CD14-positive monocyte (primary cell): ENCODE measurements around the gene LDLRAD4. TPM values are rescaled to one million over a fixed set of nuclear protein-coding genes. Genes with fewer than 3 reads are reported as not detected.
A peak's percentile ranks its signal among the peaks of the same experiment; 100 is the strongest.

Experiments
- DNase-seq, 3 donors: peaks; one replicate each; pipeline ENCODE4 v3.0.0-alpha.2; 2011 to 2022
- H2AFZ ChIP-seq: 2 replicates; pipeline ENCODE4 v1.6.0; 2012; ENCODE audit warnings: mild to moderate bottlenecking, low read depth, low read length, inconsistent platforms; ENCODE audit not compliant: insufficient read depth, poor library complexity, severe bottlenecking
- H3K27ac ChIP-seq, 2 donors: 1 replicate in 1 of 2; 2 replicates in 1 of 2; pipeline ENCODE4 v1.5.1; 2012 to 2013; ENCODE audit warnings: low read length in 2 of 2, control low read depth in 1 of 2, inconsistent platforms in 1 of 2, low read depth in 1 of 2, mild to moderate bottlenecking in 1 of 2
- H3K27me3 ChIP-seq, 2 donors: one replicate each; pipeline versions ENCODE4 v1.6.0 to v1.6.1; 2011 to 2013; ENCODE audit warnings: low read length in 2 of 2; ENCODE audit not compliant: control insufficient read depth in 2 of 2, insufficient read depth in 2 of 2
- H3K36me3 ChIP-seq, 2 donors: replicated peaks in 1 of 2; 1 replicate in 1 of 2; 2 replicates in 1 of 2; pipeline versions ENCODE4 v1.5.1 to v1.6.1; 2012 to 2013; ENCODE audit warnings: low read length in 2 of 2, control low read depth in 1 of 2, inconsistent platforms in 1 of 2, mild to moderate bottlenecking in 1 of 2; ENCODE audit not compliant: insufficient read depth in 2 of 2, control insufficient read depth in 1 of 2
- H3K4me1 ChIP-seq, 2 donors: 1 replicate in 1 of 2; 2 replicates in 1 of 2; pipeline versions ENCODE4 v1.5.1 to v1.6.1; 2012 to 2013; ENCODE audit warnings: low read length in 2 of 2, control low read depth in 1 of 2, inconsistent platforms in 1 of 2, mild to moderate bottlenecking in 1 of 2, moderate library complexity in 1 of 2; ENCODE audit not compliant: insufficient read depth in 2 of 2, control insufficient read depth in 1 of 2
- H3K4me2 ChIP-seq: replicated peaks from 2 replicates; pipeline ENCODE3; 2012; ENCODE audit warnings: low read length, moderate library complexity, mild to moderate bottlenecking; ENCODE audit not compliant: poor library complexity, severe bottlenecking; ENCODE audit errors: extremely low read depth
- H3K4me3 ChIP-seq, 3 experiments: fragments of 200-600 bp in 1 of 3; sonication (generic) in 1 of 3; replicated peaks in 1 of 3; 1 replicate in 2 of 3; 2 replicates in 1 of 3; pipeline ENCODE4 v1.5.1; 2011 to 2013; ENCODE audit warnings: low read length in 3 of 3, mild to moderate bottlenecking in 3 of 3, control low read depth in 2 of 3, low read depth in 2 of 3, inconsistent platforms in 1 of 3, moderate library complexity in 1 of 3
- H3K79me2 ChIP-seq: 2 replicates; pipeline ENCODE4 v1.6.0; 2012; ENCODE audit warnings: mild to moderate bottlenecking, control low read depth, inconsistent platforms, low read length, moderate library complexity; ENCODE audit not compliant: insufficient read depth
- H3K9ac ChIP-seq: 2 replicates; pipeline ENCODE4 v1.6.0; 2017; ENCODE audit warnings: low read length, mild to moderate bottlenecking; ENCODE audit not compliant: insufficient read depth, poor library complexity, severe bottlenecking
- H3K9me3 ChIP-seq, 2 donors: replicated peaks in 1 of 2; 1 replicate in 1 of 2; 2 replicates in 1 of 2; pipeline versions ENCODE4 v1.5.1 to v1.6.1; 2012 to 2013; ENCODE audit warnings: low read length in 2 of 2, control low read depth in 1 of 2; ENCODE audit not compliant: control insufficient read depth in 1 of 2, insufficient read depth in 1 of 2
- H4K20me1 ChIP-seq: 2 replicates; pipeline ENCODE4 v1.6.0; 2012; ENCODE audit warnings: mild to moderate bottlenecking, low read length, control low read depth, moderate library complexity; ENCODE audit not compliant: insufficient read depth
- H3K27ac Mint-ChIP-seq, 7 donors: one replicate each; pipeline ENCODE4 v1.8.0; 2020; ENCODE audit warnings: mild to moderate bottlenecking in 7 of 7, mixed read lengths in 7 of 7, moderate library complexity in 6 of 7, inconsistent platforms in 2 of 7
- H3K27me3 Mint-ChIP-seq, 3 donors: one replicate each; pipeline ENCODE4 v1.8.0; 2021 to 2022; ENCODE audit warnings: low read depth in 3 of 3, mild to moderate bottlenecking in 3 of 3, mixed read lengths in 3 of 3, moderate library complexity in 3 of 3, inconsistent platforms in 1 of 3
- H3K36me3 Mint-ChIP-seq, 2 donors: one replicate each; pipeline ENCODE4 v1.8.0; 2020; ENCODE audit warnings: mixed read lengths in 2 of 2, inconsistent platforms in 1 of 2, mild to moderate bottlenecking in 1 of 2
- H3K4me1 Mint-ChIP-seq: one replicate; pipeline ENCODE4 v1.8.0; 2020; ENCODE audit warnings: mild to moderate bottlenecking, mixed read lengths
- H3K4me3 Mint-ChIP-seq, 2 donors: one replicate each; pipeline ENCODE4 v1.8.0; 2020; ENCODE audit warnings: mild to moderate bottlenecking in 2 of 2, mixed read lengths in 2 of 2, moderate library complexity in 1 of 2
- H3K9me3 Mint-ChIP-seq, 7 donors: one replicate each; pipeline ENCODE4 v1.8.0; 2020 to 2022; ENCODE audit warnings: mixed read lengths in 7 of 7, mild to moderate bottlenecking in 6 of 7, moderate library complexity in 6 of 7, inconsistent platforms in 2 of 7
- WGBS: methylation state at CpG from one replicate; pipeline ENCODE4 v1.1.5; 2013; ENCODE audit warnings: missing lambda C conversion rate; ENCODE audit not compliant: insufficient coverage; 5-methylcytosine and 5-hydroxymethylcytosine counted together
- intact Hi-C, 2 donors: fragments of 100-400 bp; cut with micrococcal nuclease; formaldehyde crosslinking; loops; one replicate each; pipeline versions ENCODE4 v1.15.0 to v1.15.1; 2023
- polyA plus RNA-seq, 3 donors: library from polyadenylated mRNA; depleted of rRNA in 1 of 3; unstranded in 2 of 3; stranded (reverse) in 1 of 3; fragments of 300-500 nt in 2 of 3; fragments of >200 nt in 1 of 3; fragmentation: Illumina TruSeq in 2 of 3; gene quantifications; 1 replicate in 2 of 3; 2 replicates in 1 of 3; pipeline ENCODE4 v1.2.3, GENCODE V29; 2012 to 2021
- TF ChIP-seq, protein P1 (sequence below): fragments of 200-600 bp; IDR thresholded peaks from one replicate; pipeline ENCODE4 v1.8.0; 2022; ENCODE audit warnings: antibody characterized with exemption, mild to moderate bottlenecking

LDLRAD4 gene
- polyA plus RNA-seq, 3 donors: 13.5 to 15.4 (median 13.8) TPM

DNA sequence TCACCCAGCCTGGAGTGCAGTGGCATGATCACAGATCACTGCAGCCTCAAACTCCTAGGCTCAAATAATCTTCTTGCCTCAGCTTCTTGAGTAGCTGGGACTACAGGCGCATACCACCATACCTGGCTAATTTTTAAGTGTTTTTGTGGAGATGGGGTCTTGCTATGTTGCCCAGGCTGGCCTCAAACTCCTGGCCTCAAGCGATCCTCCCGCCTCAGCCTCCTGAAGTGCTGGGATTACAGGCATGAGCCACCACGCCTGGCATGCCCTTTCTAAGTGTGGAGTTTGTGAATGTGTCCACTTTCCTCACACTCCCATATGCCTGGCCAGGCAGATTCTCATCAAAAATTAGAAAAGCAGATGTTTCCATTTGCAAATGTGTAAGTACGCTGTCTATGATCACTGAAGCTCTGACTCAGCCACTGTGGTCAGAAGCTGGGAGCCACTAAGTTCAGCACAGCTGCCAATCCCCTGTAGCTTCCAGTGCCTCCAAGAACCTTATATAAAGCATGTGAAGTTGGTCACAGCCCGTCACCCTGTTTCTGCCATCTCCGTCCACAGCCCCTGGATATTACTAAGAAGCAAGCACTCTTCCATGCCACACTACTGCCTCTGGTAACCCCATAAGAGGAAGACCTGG is 352.4 kb downstream of the LDLRAD4 start:
- peaks cover 11% of the 10 kb centered on the region for H3K79me2 ChIP-seq
- H3K27ac ChIP-seq: peak overlapping the region in 1 of 2 donors; percentile 53
- peak overlapping the region; percentile 7 to 89 (median 77) for H3K27ac Mint-ChIP-seq
- H3K4me2 ChIP-seq: no peak overlapping the region
- intact Hi-C loops: loop anchor here in 1 of 2 donors (10.0 kb wide), 1 partner anchor 356 kb away; the partner anchor contains the start of gene LDLRAD4
- H3K27me3 Mint-ChIP-seq: peaks cover 0 to 1% (median 0%) of the 10 kb centered on the region in 3 donors
- H3K4me3 Mint-ChIP-seq: no peak overlapping the region
- no peaks in the 10 kb centered on the region for H3K9me3 Mint-ChIP-seq
- peak in 2 of 3 donors; percentile 60 to 65 for DNase-seq
- TF ChIP-seq, protein P1, sequence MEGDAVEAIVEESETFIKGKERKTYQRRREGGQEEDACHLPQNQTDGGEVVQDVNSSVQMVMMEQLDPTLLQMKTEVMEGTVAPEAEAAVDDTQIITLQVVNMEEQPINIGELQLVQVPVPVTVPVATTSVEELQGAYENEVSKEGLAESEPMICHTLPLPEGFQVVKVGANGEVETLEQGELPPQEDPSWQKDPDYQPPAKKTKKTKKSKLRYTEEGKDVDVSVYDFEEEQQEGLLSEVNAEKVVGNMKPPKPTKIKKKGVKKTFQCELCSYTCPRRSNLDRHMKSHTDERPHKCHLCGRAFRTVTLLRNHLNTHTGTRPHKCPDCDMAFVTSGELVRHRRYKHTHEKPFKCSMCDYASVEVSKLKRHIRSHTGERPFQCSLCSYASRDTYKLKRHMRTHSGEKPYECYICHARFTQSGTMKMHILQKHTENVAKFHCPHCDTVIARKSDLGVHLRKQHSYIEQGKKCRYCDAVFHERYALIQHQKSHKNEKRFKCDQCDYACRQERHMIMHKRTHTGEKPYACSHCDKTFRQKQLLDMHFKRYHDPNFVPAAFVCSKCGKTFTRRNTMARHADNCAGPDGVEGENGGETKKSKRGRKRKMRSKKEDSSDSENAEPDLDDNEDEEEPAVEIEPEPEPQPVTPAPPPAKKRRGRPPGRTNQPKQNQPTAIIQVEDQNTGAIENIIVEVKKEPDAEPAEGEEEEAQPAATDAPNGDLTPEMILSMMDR: no peak
- no peaks in the 10 kb centered on the region for H3K36me3 ChIP-seq
- H3K4me1 ChIP-seq: peaks cover 36 to 43% of the 10 kb centered on the region in 2 donors
- no peaks in the 10 kb centered on the region for H3K27me3 ChIP-seq
- WGBS: 76% methylated on average over 3 of the region's 7 CpGs
- no peaks in the 10 kb centered on the region for H4K20me1 ChIP-seq
- H3K4me3 ChIP-seq: no peak overlapping the region
- no peak overlapping the region for H3K9ac ChIP-seq
- peaks cover 15 to 17% of the 10 kb centered on the region in 2 donors for H3K36me3 Mint-ChIP-seq
- peaks cover 46% of the 10 kb centered on the region for H3K4me1 Mint-ChIP-seq
- no peak overlapping the region for H2AFZ ChIP-seq
- H3K9me3 ChIP-seq: no peaks in the 10 kb centered on the region

DNA sequence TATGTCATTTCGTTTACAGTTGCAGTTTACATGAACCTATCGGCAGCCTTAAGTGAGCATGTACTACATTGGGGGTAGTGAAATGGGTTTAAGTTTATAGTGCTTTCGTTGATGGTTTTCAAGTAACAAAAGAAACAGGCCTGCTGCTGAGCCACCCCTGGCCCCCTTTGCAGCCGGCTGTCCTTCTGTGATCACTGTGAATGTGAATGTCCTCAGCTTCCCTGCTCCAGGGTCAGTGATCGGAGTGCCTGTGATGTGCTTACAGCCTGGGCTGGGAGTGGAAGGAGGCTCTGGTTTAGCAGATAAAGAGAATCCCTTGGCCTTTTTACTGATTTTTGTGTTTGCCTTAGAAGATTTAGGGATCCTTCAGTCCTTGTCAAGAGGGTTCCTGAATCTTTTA is 353.6 kb downstream of the LDLRAD4 start:
- no peaks in the 10 kb centered on the region for H3K27me3 ChIP-seq
- Mint-ChIP-seq H3K9me3 (no peaks in the 10 kb centered on the region), H3K27me3 (peaks cover 0 to 1% (median 0%) of the 10 kb centered on the region in 3 donors), H3K27ac (peak overlapping the region in 2 of 7 donors; percentile 26 to 52), H3K36me3 (peaks cover 16 to 19% of the 10 kb centered on the region in 2 donors), H3K4me3 (no peak overlapping the region), H3K4me1 (peaks cover 43% of the 10 kb centered on the region)
- no peak overlapping the region for H2AFZ ChIP-seq
- H3K4me3 ChIP-seq: no peak overlapping the region
- no peaks in the 10 kb centered on the region for H3K9me3 ChIP-seq
- H3K4me2 ChIP-seq: no peak overlapping the region
- no peak overlapping the region for H3K27ac ChIP-seq
- no peak overlapping the region for H3K9ac ChIP-seq
- intact Hi-C loops: loop anchor here in 1 of 2 donors (10.0 kb wide), 1 partner anchor 357 kb away; the partner anchor contains the start of gene LDLRAD4
- H4K20me1 ChIP-seq: no peaks in the 10 kb centered on the region
- no peak for DNase-seq
- WGBS: 96% methylated on average over 5 of the region's 5 CpGs
- H3K4me1 ChIP-seq: peaks cover 36 to 42% of the 10 kb centered on the region in 2 donors
- TF ChIP-seq, protein P1: no peak
- H3K79me2 ChIP-seq: peaks cover 11% of the 10 kb centered on the region
- no peaks in the 10 kb centered on the region for H3K36me3 ChIP-seq
